ENCODE results near the gene WASF3. TPM values are rescaled to one million over a fixed set of nuclear protein-coding genes. Genes with fewer than 3 reads are reported as not detected.

Gene WASF3
- total and polyA plus RNA-seq, 8 donors = 3.6 to 9.3 (median 5.2) TPM

DNA sequence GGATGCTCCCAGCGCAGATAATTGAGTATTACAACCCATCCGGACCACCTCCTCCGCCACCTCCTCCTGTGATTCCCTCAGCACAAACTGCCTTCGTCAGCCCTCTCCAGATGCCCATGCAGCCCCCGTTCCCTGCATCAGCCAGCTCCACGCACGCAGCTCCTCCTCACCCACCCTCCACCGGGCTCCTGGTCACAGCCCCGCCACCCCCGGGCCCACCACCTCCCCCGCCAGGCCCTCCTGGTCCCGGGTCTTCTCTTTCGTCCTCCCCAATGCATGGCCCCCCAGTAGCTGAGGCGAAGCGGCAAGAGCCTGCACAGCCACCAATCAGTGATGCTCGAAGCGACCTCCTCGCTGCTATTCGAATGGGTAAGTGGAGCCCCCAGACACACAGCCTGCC lies 125.1 kb downstream of the WASF3 start:
- no peak for ATAC-seq
- WGBS, 2 donors = 95 to 97% methylated on average over 19 of the region's 19 CpGs
- H3K4me3 ChIP-seq = no peak overlapping the region
- no peak for FAIRE-seq
- H3K36me3 ChIP-seq = peaks cover 0 to 19% (median 0%) of the 10 kb centered on the region in 3 donors
- no peaks in the 10 kb centered on the region for H3K27me3 ChIP-seq
- H3K9me3 ChIP-seq = no peaks in the 10 kb centered on the region
- intact Hi-C loops (cut with DNase I) = no loop called here
- DNase-seq = no peak
- no peak overlapping the region for H3K27ac ChIP-seq
- TF ChIP-seq, protein P1, sequence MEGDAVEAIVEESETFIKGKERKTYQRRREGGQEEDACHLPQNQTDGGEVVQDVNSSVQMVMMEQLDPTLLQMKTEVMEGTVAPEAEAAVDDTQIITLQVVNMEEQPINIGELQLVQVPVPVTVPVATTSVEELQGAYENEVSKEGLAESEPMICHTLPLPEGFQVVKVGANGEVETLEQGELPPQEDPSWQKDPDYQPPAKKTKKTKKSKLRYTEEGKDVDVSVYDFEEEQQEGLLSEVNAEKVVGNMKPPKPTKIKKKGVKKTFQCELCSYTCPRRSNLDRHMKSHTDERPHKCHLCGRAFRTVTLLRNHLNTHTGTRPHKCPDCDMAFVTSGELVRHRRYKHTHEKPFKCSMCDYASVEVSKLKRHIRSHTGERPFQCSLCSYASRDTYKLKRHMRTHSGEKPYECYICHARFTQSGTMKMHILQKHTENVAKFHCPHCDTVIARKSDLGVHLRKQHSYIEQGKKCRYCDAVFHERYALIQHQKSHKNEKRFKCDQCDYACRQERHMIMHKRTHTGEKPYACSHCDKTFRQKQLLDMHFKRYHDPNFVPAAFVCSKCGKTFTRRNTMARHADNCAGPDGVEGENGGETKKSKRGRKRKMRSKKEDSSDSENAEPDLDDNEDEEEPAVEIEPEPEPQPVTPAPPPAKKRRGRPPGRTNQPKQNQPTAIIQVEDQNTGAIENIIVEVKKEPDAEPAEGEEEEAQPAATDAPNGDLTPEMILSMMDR (IDR thresholded peaks at IDR 0.05) = no peak
- no peaks in the 10 kb centered on the region for H3K4me1 ChIP-seq

DNA sequence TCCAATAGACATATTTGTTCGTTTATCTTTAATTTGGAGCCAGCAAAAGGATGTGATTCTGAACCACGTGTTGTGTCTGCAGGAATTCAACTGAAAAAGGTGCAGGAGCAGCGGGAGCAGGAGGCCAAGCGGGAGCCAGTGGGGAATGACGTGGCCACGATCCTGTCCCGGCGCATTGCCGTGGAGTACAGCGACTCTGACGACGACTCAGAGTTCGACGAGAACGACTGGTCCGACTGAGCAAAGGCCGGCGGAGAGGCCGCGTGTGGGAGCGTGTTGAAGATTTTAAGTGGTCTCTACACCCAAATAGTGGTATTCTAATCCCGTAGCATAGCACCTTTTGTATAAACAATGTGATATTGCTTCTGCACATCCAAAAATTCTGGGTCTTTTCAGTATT lies 128.1 kb downstream of the WASF3 start:
- 91 to 95% methylated on average over 22 of the region's 22 CpGs for WGBS, 2 donors
- FAIRE-seq (no peak), DNase-seq (no peak), ATAC-seq (no peak)
- H3K36me3 ChIP-seq = peaks cover 0 to 26% (median 2%) of the 10 kb centered on the region in 3 donors
- no peaks in the 10 kb centered on the region for H3K27me3 ChIP-seq
- H3K27ac ChIP-seq = no peak overlapping the region
- no peak overlapping the region for H3K4me3 ChIP-seq
- no peaks in the 10 kb centered on the region for H3K9me3 ChIP-seq
- H3K4me1 ChIP-seq = no peaks in the 10 kb centered on the region
- intact Hi-C loops (cut with DNase I) = no loop called here
- TF ChIP-seq, protein P1 (IDR thresholded peaks at IDR 0.05) = no peak

DNA sequence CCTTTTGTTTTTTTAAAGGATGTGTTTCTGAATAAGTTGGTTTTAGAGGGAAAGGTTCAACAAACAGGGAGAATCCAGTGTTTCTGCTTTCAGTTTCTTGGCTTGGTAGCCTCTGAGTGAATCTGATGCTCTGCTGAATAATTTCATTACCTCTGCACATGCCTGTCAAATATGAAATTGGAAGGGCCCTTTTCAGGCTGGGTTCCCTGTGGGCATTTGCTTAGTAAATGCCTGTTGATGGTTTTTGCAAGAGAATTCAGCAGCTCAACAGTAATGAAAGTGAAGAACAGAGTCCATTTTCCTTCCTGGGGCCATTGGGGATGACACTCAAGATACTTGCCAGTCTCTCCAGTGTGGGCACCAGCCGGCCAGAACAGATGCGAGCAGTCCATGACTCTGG lies 128.8 kb downstream of the WASF3 start:
- peaks cover 0 to 26% (median 2%) of the 10 kb centered on the region in 3 donors for H3K36me3 ChIP-seq
- H3K4me1 ChIP-seq = no peaks in the 10 kb centered on the region
- no peak overlapping the region for H3K27ac ChIP-seq
- FAIRE-seq (no peak), ATAC-seq (no peak), DNase-seq (no peak)
- no peaks in the 10 kb centered on the region for H3K27me3 ChIP-seq
- intact Hi-C loops (cut with DNase I) = no loop called here
- H3K4me3 ChIP-seq = no peak overlapping the region
- WGBS, 2 donors = 89 to 100% methylated on average over 2 of the region's 2 CpGs
- no peaks in the 10 kb centered on the region for H3K9me3 ChIP-seq
- TF ChIP-seq, protein P1 (IDR thresholded peaks at IDR 0.05) = no peak

DNA sequence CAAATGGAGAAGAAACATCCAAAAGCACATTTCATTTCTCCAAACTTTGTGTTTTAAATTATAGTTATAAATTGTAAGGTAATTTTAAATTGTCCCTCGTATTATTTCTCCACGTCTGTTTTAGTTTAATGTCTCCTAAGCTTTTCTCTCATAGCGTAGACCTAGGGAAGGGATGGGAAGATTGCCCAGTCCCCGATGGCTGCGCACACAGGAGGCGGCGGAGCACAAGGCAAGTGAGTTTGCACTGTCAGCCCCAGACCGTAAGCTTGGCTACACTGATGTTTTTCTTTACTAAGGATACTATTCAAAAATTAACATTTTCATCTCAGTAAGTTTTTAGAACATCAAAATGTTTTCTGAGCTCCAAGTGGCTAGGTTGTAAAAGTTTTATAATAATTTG lies 130.8 kb downstream of the WASF3 start:
- 92 to 93% methylated on average over 8 of the region's 8 CpGs for WGBS, 2 donors
- no peak overlapping the region for H3K27ac ChIP-seq

DNA sequence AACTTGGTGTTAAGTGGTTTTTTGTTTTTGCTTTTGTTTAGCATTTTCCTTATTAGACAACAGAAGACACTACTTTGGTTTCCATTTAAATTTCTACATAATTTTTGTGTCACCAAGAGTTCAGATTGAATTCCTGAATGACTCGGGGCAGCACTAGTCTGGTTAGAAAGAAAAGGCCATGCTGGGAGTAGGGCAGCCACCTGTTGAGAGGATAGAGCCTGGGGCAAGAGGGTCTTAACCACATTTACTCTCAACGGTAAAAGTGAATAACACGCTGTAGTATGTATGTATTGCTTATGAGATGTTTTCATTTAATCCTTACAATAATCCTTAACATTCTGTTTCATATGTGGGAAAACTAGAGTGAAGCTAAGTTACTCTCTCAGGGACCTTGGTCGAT lies 131.5 kb downstream of the WASF3 start:
- DNase-seq (no peak), FAIRE-seq (no peak), ATAC-seq (no peak)
- Histone ChIP-seq H3K9me3 (no peaks in the 10 kb centered on the region), H3K4me1 (no peaks in the 10 kb centered on the region), H3K4me3 (no peak overlapping the region), H3K36me3 (peaks cover 0 to 17% (median 2%) of the 10 kb centered on the region in 3 donors), H3K27me3 (no peaks in the 10 kb centered on the region), H3K27ac (no peak overlapping the region)
- intact Hi-C loops (cut with DNase I) = no loop called here
- WGBS, 2 donors = 93 to 98% methylated on average over 4 of the region's 4 CpGs
- TF ChIP-seq, protein P1 (IDR thresholded peaks at IDR 0.05) = no peak

More for the DNA sequence above, 130.8 kb downstream of the WASF3 start:
- FAIRE-seq = peak; percentile 23
- intact Hi-C loops (cut with DNase I) = no loop called here
- no peak for ATAC-seq
- no peak for DNase-seq
- Histone ChIP-seq H3K27me3 (no peaks in the 10 kb centered on the region), H3K4me1 (no peaks in the 10 kb centered on the region), H3K9me3 (no peaks in the 10 kb centered on the region), H3K4me3 (no peak overlapping the region), H3K36me3 (peaks cover 0 to 17% (median 2%) of the 10 kb centered on the region in 3 donors)
- TF ChIP-seq, protein P1 (IDR thresholded peaks at IDR 0.05) = no peak

Measured in pancreas (tissue), 10 donors.